Uterine smooth muscle cell (primary cell): ENCODE measurements around the gene RHPN2. TPM values are rescaled to one million over a fixed set of nuclear protein-coding genes. Genes with fewer than 3 reads are reported as not detected.

ENCODE experiments used
- total RNA-seq: library from RNA; depleted of rRNA; stranded (reverse); fragments of >200 nt; gene quantifications from 2 replicates; pipeline ENCODE4 v1.2.3, GENCODE V29; 2014

The RHPN2 gene
- total RNA-seq: 2.0 and 3.5 TPM in 2 replicates

DNA sequence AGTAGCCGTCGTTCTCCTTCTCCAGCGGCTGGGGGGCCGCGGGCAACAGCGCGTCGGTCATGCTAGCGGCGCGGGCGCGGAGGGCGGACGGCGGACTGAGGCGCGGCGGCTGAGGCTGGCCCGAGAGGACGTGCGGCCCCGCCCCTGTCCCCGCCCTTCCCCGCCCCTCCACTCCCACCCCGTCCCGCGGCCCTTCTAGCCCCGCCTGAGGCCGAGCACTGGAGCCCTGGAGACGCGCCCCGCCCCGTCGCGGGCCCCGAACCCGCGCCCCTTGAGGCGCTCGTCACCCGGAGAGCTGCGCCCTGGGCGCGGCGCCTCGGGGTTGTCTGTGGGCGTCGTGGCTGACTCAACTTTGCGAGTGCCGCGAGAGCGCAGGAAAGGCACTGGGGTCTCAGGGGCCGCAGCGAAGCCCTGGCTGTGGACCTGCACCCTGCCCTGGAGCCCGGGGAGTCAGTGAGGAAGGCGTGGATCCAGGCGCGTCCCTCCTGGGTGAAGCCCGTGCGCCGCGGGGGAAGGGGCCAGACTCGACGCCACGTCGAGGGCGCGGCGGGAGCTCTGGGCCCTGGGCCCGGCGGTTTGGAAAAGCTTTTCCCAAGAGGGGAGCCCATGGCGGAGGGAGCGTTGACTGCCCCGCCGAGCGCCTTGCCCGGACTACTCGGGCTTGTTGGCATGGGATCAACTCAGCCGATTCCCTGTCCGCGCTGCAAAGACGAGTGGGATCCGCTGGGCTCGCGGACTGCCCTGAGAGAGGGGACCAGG lies at the start of gene RHPN2:
TSS of gene RHPN2 (minus strand) at position 97 of the 759 bp plus-strand sequence. CDS start at position 61, 36 bp downstream.

DNA sequence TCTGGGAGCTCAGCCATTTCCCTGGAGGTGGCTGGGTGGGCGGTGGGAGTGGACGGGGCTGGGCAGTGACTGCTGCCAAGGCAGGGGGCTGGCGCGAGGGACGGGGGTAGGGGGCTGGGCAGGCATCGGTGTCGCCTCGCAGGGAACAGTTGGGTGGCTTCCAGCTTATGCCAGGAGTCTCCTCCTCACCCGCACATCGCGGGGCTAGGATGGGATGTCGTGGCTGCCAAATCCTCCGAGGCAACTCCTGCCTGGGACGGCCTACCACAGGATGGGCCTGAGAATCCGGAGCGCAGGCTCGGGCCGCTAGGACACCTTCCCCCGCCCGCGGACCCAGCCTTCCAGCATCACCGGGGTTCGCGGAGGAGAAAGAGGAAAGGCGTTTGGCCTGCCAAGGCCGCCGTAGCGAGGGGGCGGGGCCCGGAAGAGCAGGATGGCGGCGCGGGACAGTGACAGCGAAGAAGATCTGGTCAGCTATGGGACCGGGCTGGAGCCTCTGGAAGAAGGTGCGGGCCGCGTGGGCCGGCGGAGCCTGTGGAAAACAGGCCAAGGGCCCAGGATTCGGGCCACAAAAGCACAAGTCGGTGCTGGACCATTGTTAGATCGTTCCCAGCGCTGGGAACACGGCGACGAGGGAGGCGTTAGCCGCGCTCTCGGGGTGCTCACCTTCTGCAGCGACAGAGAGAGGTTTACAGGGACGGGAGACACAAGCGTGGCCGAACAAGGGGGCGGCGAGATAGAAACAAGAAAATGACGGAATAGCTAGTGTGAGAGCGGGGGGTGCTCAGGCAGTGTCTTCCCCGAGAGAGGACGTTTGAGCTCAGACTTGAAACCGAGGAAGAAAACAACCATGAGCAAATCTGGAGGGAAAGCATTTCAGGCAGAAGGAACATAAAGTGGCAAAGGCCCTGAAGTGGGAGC lies 16.3 kb upstream of the RHPN2 start, which contains the start of gene GPATCH1:
TSS of gene GPATCH1 (plus strand) at position 421 of the 921 bp plus-strand sequence. CDS start at position 434, 13 bp downstream.

DNA sequence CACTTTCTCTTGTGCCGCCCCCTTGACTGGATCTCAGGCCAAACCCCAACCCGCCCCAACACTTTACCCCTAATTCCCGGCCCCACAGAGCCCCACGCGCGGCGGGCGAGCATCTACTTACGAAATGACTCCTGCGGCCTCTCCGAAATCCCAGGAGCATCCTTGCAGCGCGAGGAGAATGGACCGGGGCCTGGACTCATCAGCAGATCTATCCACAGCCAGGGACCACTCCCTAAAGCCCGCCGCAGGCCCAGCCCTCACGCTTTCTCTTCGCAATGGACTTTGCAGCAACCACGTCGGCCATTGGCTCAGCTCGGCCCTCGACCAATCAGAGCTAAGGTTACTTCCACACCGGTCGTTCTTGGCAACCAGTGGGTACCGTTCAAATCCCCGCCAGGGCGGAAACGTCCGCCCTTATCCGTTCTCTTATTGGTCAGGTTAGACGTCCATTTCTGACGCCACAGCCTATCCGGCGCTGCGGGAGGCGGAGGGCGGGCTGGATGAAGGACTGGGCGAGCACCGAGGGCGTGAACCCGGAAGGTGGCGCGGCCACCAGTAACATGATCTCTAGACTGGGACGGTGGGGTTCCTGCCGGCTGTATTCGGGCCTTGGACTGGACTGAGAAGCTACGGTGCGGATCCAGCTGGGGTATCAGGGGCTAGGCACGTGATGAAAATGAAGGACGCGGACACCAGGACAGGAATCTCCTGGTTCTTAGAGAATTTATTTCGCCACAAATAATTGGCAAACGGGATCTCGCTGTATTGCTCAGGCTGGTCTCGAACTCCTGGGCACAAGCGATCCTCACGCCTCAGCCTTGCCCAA lies 92.8 kb downstream of the RHPN2 start, which contains the start of the genes CEP89 and FAAP24:
TSS of gene CEP89 (minus strand) at position 244 of the 826 bp plus-strand sequence. CDS start at position 160, 84 bp downstream.
TSS of gene FAAP24 (plus strand) at position 528 of the 826 bp plus-strand sequence. CDS start 955 bp downstream, outside the sequence.

Other genes starting within 250 kb of the RHPN2 start
- 0.25 TPM in 1 of 2 replicates, not detected in the other for gene SLC7A9, start 195.1 kb downstream of the RHPN2 start, total RNA-seq
- gene CEP89, start 92.9 kb downstream of the RHPN2 start, total RNA-seq: 13.5 and 14.0 TPM in 2 replicates
- 1.9 and 3.0 TPM in 2 replicates for gene FAAP24, start 92.6 kb downstream of the RHPN2 start, total RNA-seq
- gene GPATCH1, start 16.3 kb upstream of the RHPN2 start, total RNA-seq: 7.1 and 7.7 TPM in 2 replicates
- not detected in 2 replicates for gene WDR88, start 67.2 kb upstream of the RHPN2 start, total RNA-seq
- gene LRP3, start 129.4 kb upstream of the RHPN2 start, total RNA-seq: 22.6 and 35.2 TPM in 2 replicates
- not detected in 2 replicates for gene SLC7A10, start 161.0 kb upstream of the RHPN2 start, total RNA-seq
- 0.11 and 0.25 TPM in 2 replicates for gene CEBPA, start 237.6 kb upstream of the RHPN2 start, total RNA-seq